ENCODE data around the gene SLC16A10. TPM values are rescaled to one million over a fixed set of nuclear protein-coding genes. Genes with fewer than 3 reads are reported as not detected.
"Not testable (repeated sequence)": the region's sequence is repeated elsewhere in the genome, so short reads cannot be mapped to it uniquely, and the experiment has no call there.

SLC16A10 gene
- total RNA-seq, 2 experiments from 2014 or later, result 6.2 to 7.0 TPM

DNA sequence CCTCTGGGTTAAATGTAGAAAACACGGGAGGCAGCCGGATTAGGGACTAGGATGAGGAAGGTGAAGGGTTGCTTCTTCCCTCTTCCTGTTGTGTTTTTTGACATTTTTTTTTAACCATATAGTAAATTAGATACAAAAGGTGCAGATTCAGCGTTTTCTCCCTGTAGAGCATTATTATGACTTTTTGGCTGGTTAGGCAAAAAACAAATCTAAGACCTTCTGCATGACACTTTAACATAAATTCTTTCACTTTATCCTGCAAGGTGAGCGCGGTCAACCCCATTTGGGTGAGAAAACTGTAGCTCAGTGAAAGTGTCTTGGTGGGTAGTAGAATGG, 1.3 kb downstream of the SLC16A10 start:
- H3K27ac Mint-ChIP-seq, result peak overlapping the region; percentile 90
- peak overlapping the region; percentile 91 for H3K4me3 Mint-ChIP-seq
- H3K9me3 Mint-ChIP-seq (ENCODE audit: low read depth), result no peaks in the 10 kb centered on the region
- peaks cover 37% of the 10 kb centered on the region for H3K4me1 Mint-ChIP-seq
- H3K36me3 Mint-ChIP-seq (ENCODE audit: low read depth), result no peaks in the 10 kb centered on the region
- ATAC-seq (no peak), DNase-seq (peak; percentile 9)
- H3K27me3 Mint-ChIP-seq, result no peaks in the 10 kb centered on the region
- intact Hi-C loops (cut with DNase I, micrococcal nuclease), result loop anchor here (1.0 to 5.0 kb wide), 7 partner anchors 25 to 906 kb away; partner anchors contain the start of gene CDC40 (in 1 of the 2)
- ChIA-PET CTCF (no interaction called here), POLR2A (interaction anchor here (0.7 kb wide), 1 partner anchor 86 kb away, joined by 3 read pairs; no protein-coding TSS in a partner anchor)

DNA sequence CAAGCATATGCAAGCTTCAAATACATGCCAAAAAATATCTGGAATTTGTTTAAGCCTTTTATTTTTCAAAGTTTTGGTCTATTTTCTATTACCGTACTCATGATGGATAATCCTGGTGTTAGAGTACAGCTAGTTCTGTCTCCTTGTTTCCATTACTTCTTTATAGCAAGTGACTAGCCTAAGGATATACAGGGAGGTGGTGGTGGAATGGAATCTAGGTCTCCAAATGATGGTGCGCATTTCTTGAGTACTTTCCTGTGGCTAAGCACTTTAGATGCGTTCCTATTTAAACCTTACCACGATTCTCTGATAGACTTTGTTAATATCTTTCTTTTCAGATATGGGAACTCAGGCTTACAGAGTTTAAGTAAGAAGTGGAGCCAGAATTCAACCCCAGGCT, 3.5 kb downstream of the SLC16A10 start:
- intact Hi-C loops (cut with DNase I, micrococcal nuclease), result no loop called here
- no peak overlapping the region for H3K4me3 Mint-ChIP-seq
- no peaks in the 10 kb centered on the region for H3K9me3 Mint-ChIP-seq (ENCODE audit: low read depth)
- peaks cover 6% of the 10 kb centered on the region for H3K36me3 Mint-ChIP-seq (ENCODE audit: low read depth)
- no peaks in the 10 kb centered on the region for H3K27me3 Mint-ChIP-seq
- H3K4me1 Mint-ChIP-seq, result peaks cover 48% of the 10 kb centered on the region
- no peak for DNase-seq
- no peak for ATAC-seq
- no peak overlapping the region for H3K27ac Mint-ChIP-seq
- ChIA-PET POLR2A (no interaction called here), CTCF (no interaction called here)

DNA sequence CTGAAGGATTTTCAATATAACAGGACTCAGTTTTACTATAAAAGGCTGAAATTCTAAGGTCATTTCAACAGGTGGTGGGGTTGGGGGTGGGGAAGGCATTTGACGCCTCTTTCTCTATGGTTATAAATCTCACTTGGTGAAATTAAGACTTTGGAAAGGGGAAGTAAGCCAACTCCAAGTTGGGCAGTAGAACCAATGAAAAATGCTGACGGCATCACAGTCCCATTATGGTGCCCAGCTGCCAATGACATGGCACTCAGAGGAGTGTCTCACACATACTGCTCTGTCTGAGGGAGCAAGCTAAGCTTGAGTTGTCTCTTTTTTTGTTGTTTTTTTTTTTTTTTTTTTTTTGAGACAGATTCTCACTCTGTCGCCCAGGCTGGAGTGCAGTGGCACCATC, 4.7 kb downstream of the SLC16A10 start:
- ChIA-PET POLR2A (no interaction called here), CTCF (no interaction called here)
- intact Hi-C loops (cut with DNase I, micrococcal nuclease), result no loop called here
- Mint-ChIP-seq H3K27me3 (no peaks in the 10 kb centered on the region), H3K27ac (no peak overlapping the region), H3K9me3 (ENCODE audit: low read depth) (no peaks in the 10 kb centered on the region), H3K4me1 (peaks cover 48% of the 10 kb centered on the region), H3K36me3 (ENCODE audit: low read depth) (peaks cover 6% of the 10 kb centered on the region), H3K4me3 (no peak overlapping the region)
- no peak for DNase-seq
- ATAC-seq, result no peak

DNA sequence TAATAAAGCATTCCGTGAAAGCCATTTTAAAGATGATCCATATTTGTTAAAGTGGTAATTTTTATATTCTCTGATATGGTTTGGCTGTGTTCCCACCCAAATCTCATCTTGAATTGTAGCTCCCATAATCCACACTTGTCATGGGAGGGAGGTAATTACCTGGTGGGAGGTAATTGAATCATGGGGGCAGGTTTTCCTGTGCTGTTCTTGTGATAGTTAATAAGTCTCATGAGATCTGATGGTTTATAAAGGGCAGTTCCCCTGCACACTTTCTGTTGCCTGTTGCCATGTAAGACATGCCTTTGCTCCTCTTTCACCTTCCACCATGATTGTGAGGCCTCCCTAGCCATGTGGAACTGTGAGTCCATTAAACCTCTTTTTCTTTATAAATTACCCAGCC, 8.2 kb downstream of the SLC16A10 start:
- H3K36me3 Mint-ChIP-seq (ENCODE audit: low read depth); H3K27me3 Mint-ChIP-seq; DNase-seq; H3K4me3 Mint-ChIP-seq; POLR2A ChIA-PET; ATAC-seq; H3K27ac Mint-ChIP-seq; intact Hi-C loops (cut with DNase I, micrococcal nuclease); H3K9me3 Mint-ChIP-seq (ENCODE audit: low read depth): not testable (repeated sequence)
- CTCF ChIA-PET, result interaction anchor here (1.0 to 1.2 kb wide), 2 partner anchors 113 to 115 kb away, joined by 4 to 5 read pairs; no protein-coding TSS in a partner anchor
- H3K4me1 Mint-ChIP-seq, result peaks cover 25% of the 10 kb centered on the region

DNA sequence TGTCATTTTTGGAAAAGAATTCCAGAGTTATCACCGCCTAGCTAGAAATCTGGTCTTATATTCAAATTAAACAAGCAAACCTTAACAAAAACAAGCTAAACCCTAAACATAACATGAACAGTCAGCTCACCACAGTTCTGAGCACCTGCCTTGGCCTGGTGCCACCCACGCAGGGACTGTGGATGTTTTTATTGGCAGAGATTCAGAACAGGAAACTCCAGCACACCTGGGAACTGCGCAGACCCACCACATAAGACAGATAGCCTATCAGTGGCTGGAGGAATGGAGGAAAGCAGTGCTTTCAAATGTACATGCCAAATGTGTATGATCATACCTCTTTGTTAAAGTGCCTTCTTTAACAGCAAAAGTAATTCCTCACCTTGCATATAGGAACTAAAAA, 8.9 kb downstream of the SLC16A10 start:
- H3K9me3 Mint-ChIP-seq (ENCODE audit: low read depth), result no peaks in the 10 kb centered on the region
- peak overlapping the region; percentile 37 for H3K27ac Mint-ChIP-seq
- peaks cover 6% of the 10 kb centered on the region for H3K36me3 Mint-ChIP-seq (ENCODE audit: low read depth)
- H3K4me3 Mint-ChIP-seq, result no peak overlapping the region
- ATAC-seq (peak; percentile 76), DNase-seq (peak; percentile 69)
- intact Hi-C loops (cut with DNase I, micrococcal nuclease), result no loop called here
- H3K4me1 Mint-ChIP-seq, result peaks cover 22% of the 10 kb centered on the region
- CTCF ChIA-PET, result interaction anchor here (0.6 to 1.2 kb wide), 5 partner anchors 9 to 213 kb away, joined by 3 to 5 read pairs (median 3); partner anchors contain the start of gene SLC16A10
- no peaks in the 10 kb centered on the region for H3K27me3 Mint-ChIP-seq
- POLR2A ChIA-PET, result no interaction called here

DNA sequence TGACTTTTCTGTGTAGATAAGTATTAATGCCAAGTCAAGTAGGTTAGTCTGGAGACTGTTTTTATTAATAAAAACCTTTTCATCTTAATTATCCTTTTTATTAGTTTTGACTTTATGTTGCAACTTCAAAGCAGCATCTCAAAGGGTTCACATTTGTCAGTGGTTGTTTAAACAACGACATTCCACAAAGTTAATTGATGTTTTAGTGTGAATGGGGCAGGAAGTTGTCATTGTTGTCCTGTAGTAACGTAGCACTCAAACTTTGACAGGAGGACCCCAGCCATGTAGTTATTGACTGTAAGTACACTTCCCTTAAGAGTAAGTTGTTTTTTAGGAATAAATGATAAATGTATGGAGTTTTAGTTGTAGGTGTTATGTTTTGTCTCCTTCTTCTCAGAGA, 11.3 kb downstream of the SLC16A10 start:
- ChIA-PET CTCF (interaction anchor here (0.7 kb wide), 1 partner anchor 39 kb away, joined by 3 read pairs; no protein-coding TSS in a partner anchor), POLR2A (no interaction called here)
- Mint-ChIP-seq H3K27ac (no peak overlapping the region), H3K4me1 (peaks cover 22% of the 10 kb centered on the region), H3K36me3 (ENCODE audit: low read depth) (peaks cover 9% of the 10 kb centered on the region), H3K27me3 (no peaks in the 10 kb centered on the region), H3K4me3 (no peak overlapping the region), H3K9me3 (ENCODE audit: low read depth) (no peaks in the 10 kb centered on the region)
- ATAC-seq, result no peak
- intact Hi-C loops (cut with DNase I, micrococcal nuclease), result no loop called here
- no peak for DNase-seq

DNA sequence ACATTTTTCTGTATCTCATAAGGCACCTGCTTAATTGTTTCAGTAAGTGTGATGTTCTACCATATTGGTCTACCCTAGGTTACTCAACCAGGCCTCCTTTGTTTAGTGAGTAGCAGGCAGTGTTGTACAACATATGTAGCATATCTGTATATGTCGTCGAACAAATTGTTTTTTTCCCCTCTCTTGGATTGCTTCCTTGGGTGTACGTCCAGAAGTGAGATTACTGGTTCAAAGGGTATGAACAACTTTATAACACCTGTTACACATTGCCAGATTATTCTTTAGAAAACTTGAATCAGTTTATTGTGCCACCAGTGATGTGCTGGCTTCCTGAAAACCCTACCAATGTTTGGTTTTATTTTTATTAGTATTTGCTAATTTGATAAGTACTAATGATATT, 14.7 kb downstream of the SLC16A10 start:
- peaks cover 12% of the 10 kb centered on the region for H3K36me3 Mint-ChIP-seq (ENCODE audit: low read depth)
- CTCF ChIA-PET, result no interaction called here
- H3K4me3 Mint-ChIP-seq, result no peak overlapping the region
- H3K27me3 Mint-ChIP-seq, result no peaks in the 10 kb centered on the region
- DNase-seq (no peak), ATAC-seq (no peak)
- H3K4me1 Mint-ChIP-seq, result peaks cover 9% of the 10 kb centered on the region
- intact Hi-C loops (cut with DNase I, micrococcal nuclease), result no loop called here
- H3K9me3 Mint-ChIP-seq (ENCODE audit: low read depth), result peaks cover 4% of the 10 kb centered on the region
- POLR2A ChIA-PET, result no interaction called here
- H3K27ac Mint-ChIP-seq, result no peak overlapping the region

DNA sequence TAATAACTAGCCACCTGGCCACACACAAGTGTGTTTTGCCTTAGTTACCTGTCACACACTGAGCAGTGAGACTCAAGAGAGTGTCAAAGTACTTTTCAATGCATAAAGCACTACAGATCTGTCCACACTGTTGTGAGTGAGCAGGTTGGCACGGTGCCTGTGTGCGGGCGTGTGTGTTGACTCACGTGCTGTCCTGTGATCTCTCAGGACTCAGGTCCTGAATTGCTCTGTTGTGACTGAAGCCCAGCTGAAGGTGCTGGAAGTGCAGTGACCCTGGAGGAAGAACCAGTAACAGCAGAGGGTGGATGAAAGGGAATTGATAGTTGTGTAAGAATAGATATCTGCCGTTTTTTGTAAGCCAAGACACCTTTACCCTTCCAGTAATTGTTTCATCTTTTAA, 18.3 kb downstream of the SLC16A10 start:
- peak; percentile 71 for DNase-seq
- intact Hi-C loops (cut with DNase I, micrococcal nuclease), result no loop called here
- peaks cover 18% of the 10 kb centered on the region for H3K36me3 Mint-ChIP-seq (ENCODE audit: low read depth)
- ChIA-PET POLR2A (no interaction called here), CTCF (interaction anchor here (1.1 kb wide), 1 partner anchor 25 kb away, joined by 3 read pairs; no protein-coding TSS in a partner anchor)
- peaks cover 9% of the 10 kb centered on the region for H3K9me3 Mint-ChIP-seq (ENCODE audit: low read depth)
- no peak overlapping the region for H3K27ac Mint-ChIP-seq
- H3K4me3 Mint-ChIP-seq, result no peak overlapping the region
- no peaks in the 10 kb centered on the region for H3K27me3 Mint-ChIP-seq
- H3K4me1 Mint-ChIP-seq, result peaks cover 15% of the 10 kb centered on the region
- ATAC-seq, result peak; percentile 83

DNA sequence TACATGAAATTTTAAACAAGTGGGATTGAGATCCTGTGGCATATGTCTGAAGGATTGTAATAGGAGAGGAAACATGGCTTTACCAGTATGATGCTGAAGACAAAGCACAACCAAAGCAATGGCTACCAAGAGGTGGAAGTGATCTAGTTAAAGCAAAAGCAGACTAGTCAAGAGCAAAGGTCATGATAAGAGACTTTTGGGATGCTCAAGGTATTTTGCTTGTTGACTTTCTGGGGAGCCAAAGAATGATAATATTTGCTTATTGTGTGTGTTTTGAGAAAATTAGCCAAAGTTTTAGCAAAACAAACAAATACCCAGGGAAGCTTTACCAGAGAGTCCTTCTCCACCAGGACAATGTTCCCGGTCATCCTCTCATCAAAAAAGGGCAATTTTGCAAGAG, 20.3 kb downstream of the SLC16A10 start:
- ChIA-PET CTCF (interaction anchor here (1.0 to 1.3 kb wide), 2 partner anchors 19 to 22 kb away, joined by 3 to 4 read pairs; no protein-coding TSS in a partner anchor), POLR2A (no interaction called here)
- peaks cover 9% of the 10 kb centered on the region for H3K9me3 Mint-ChIP-seq (ENCODE audit: low read depth)
- no peak for ATAC-seq
- no peak overlapping the region for H3K4me3 Mint-ChIP-seq
- DNase-seq, result no peak
- H3K4me1 Mint-ChIP-seq, result peaks cover 18% of the 10 kb centered on the region
- intact Hi-C loops (cut with DNase I, micrococcal nuclease), result no loop called here
- H3K36me3 Mint-ChIP-seq (ENCODE audit: low read depth), result peaks cover 15% of the 10 kb centered on the region
- H3K27me3 Mint-ChIP-seq, result no peaks in the 10 kb centered on the region
- H3K27ac Mint-ChIP-seq, result no peak overlapping the region

DNA sequence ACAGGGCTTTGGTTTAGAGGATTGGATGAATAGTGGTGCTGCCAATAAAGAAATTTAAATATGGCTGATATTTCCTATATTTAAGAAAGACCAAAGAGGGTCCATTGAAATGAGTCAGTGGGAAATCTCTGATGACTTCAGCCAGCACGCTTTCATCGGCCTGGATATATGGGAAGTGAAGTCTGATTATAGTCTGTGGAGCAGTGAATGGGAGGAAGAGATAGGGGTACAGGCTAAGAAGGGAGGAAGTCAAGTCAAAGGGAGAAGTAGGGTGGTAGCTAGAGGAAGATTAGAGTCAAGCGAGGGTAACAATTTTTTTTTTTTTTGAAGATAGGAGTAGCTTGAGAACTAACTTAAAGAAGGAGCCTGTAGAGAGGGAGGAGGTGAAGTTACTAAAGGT, 22.7 kb downstream of the SLC16A10 start:
- ChIA-PET CTCF (no interaction called here), POLR2A (no interaction called here)
- Mint-ChIP-seq H3K36me3 (ENCODE audit: low read depth) (peaks cover 15% of the 10 kb centered on the region), H3K4me1 (peaks cover 34% of the 10 kb centered on the region), H3K9me3 (ENCODE audit: low read depth) (peaks cover 9% of the 10 kb centered on the region), H3K27me3 (no peaks in the 10 kb centered on the region), H3K27ac (no peak overlapping the region), H3K4me3 (no peak overlapping the region)
- ATAC-seq (no peak), DNase-seq (no peak)
- intact Hi-C loops (cut with DNase I, micrococcal nuclease), result loop anchor here in 1 of 2 experiments (5.0 to 10.0 kb wide), 2 partner anchors 47 to 375 kb away; partner anchors contain the start of gene REV3L

DNA sequence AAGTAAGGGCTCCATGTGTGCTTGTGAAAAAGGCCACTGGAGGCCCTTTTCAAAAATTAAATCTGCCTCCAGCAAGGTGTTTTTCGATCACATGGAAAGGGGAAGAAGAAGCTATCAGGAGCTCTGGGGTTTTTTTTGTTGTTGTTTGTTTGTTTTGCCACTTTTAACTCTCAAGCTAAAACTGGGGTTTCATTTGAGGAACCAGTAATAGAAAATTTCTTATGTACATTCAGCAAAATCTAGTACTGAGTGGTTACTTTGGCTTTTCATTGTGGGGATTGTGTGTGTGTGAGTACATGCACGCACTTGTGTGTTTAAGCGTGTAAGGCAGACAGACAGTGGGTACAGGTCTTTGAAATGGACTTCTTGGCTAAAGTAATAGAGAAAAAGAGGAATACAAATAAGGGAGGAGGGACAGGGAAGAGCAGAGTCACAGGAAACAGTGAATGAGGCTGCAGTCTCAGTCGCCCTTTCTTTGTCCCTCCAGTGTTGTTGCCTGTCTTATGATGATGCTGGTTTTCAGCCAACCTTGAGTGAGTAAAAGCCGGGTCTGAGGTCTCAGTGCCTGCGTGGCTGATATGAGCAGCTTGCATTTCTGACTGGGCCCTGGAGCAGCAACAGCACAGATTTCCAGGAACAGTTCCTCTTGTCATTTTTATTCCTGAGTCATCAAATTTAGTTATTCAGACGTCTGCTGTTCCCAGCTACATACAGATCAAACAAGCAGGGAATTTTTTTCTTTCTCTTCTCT, 26.2 kb downstream of the SLC16A10 start:
- Mint-ChIP-seq H3K27ac (peak overlapping the region; percentile 91), H3K4me1 (peaks cover 36% of the 10 kb centered on the region), H3K36me3 (ENCODE audit: low read depth) (peaks cover 7% of the 10 kb centered on the region), H3K4me3 (peak overlapping the region; percentile 52), H3K27me3 (no peaks in the 10 kb centered on the region), H3K9me3 (ENCODE audit: low read depth) (peaks cover 2% of the 10 kb centered on the region)
- ChIA-PET CTCF (interaction anchor here (1.1 to 1.2 kb wide), 2 partner anchors 17 to 24 kb away, joined by 3 to 4 read pairs; no protein-coding TSS in a partner anchor), POLR2A (no interaction called here)
- intact Hi-C loops (cut with DNase I, micrococcal nuclease), result loop anchor here (1.0 to 10.0 kb wide), 4 partner anchors 25 to 371 kb away; partner anchors contain the start of gene REV3L (in 1 of the 2)
- ATAC-seq (peak; percentile 96), DNase-seq (peak; percentile 77)

DNA sequence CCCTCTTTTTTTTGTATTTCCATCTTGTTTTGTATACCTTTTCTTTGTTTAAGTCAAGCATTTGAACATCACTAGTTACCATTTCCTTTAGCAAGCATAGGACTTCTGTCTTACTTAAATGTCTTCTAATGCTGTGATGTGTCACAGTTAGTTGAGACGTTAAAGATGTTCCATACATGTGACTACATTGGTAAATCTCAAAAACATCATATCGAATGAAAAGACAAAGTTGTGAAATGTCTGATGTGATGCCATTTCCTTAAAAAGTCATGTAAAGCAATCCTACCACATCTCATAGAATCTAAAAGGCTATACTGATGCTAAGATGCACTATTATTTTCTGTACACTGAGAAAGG, 26.8 kb downstream of the SLC16A10 start:
- Mint-ChIP-seq H3K27me3 (no peaks in the 10 kb centered on the region), H3K4me3 (peak overlapping the region; percentile 52), H3K4me1 (peaks cover 36% of the 10 kb centered on the region), H3K27ac (peak overlapping the region; percentile 91), H3K36me3 (ENCODE audit: low read depth) (peaks cover 9% of the 10 kb centered on the region), H3K9me3 (ENCODE audit: low read depth) (peaks cover 2% of the 10 kb centered on the region)
- POLR2A ChIA-PET, result no interaction called here
- ATAC-seq, result peak; percentile 75
- DNase-seq, result no peak
- intact Hi-C loops (cut with DNase I, micrococcal nuclease), result loop anchor here in 1 of 2 experiments (5.0 to 10.0 kb wide), 2 partner anchors 43 to 371 kb away; partner anchors contain the start of gene REV3L
- CTCF ChIA-PET, result no interaction called here
